Body of pancreas (tissue), 4 donors: ENCODE measurements around the gene MTMR12. TPM values are rescaled to one million over a fixed set of nuclear protein-coding genes. Genes with fewer than 3 reads are reported as not detected.

Experiments used
- ATAC-seq: fragments of 150-250 bp; one replicate; pipeline ENCODE4 v1.9.1; 2016
- DNase-seq, 4 donors: peaks; one replicate each; pipeline ENCODE4 v3.0.0-alpha.2; 2019
- H3K27ac ChIP-seq, 4 donors: fragments of 200-600 bp; sonication (generic); 1 replicate in 3 of 4; 2 replicates in 1 of 4; pipeline versions ENCODE4 v1.5.1 to v1.6.1; 2016 to 2019; ENCODE audit warnings: mild to moderate bottlenecking in 1 of 4, mixed read lengths in 1 of 4, moderate library complexity in 1 of 4
- H3K27me3 ChIP-seq, 2 donors: fragments of 200-600 bp; sonication (generic); one replicate each; pipeline ENCODE4 v1.6.0; 2016; ENCODE audit warnings: mild to moderate bottlenecking in 1 of 2
- H3K36me3 ChIP-seq, 2 donors: fragments of 200-600 bp; sonication (generic); replicated peaks in 1 of 2; 2 replicates each; pipeline ENCODE4 v1.5.1; 2016; ENCODE audit warnings: low read depth in 2 of 2; ENCODE audit not compliant: insufficient read depth in 1 of 2
- H3K4me1 ChIP-seq: fragments of 200-600 bp; sonication (generic); one replicate; pipeline ENCODE4 v1.6.0; 2016
- H3K4me3 ChIP-seq, 2 donors: fragments of 200-600 bp; sonication (generic); 1 replicate in 1 of 2; 2 replicates in 1 of 2; pipeline ENCODE4 v1.5.1; 2016 to 2019
- H3K9me3 ChIP-seq, 3 donors: fragments of 200-600 bp; sonication (generic); 1 replicate in 2 of 3; 2 replicates in 1 of 3; pipeline ENCODE4 v1.5.1; 2016
- POLR2A ChIP-seq, 3 donors: fragments of 450-650 bp; IDR thresholded peaks; one replicate each; pipeline ENCODE4 v1.6.1; 2016; ENCODE audit warnings: antibody characterized with exemption in 3 of 3, mild to moderate bottlenecking in 2 of 3
- WGBS, 2 donors: methylation state at CpG; one replicate each; pipeline ENCODE4 v1.1.5; 2017; 5-methylcytosine and 5-hydroxymethylcytosine counted together
- intact Hi-C: fragments of 100-400 bp; cut with DNase I; formaldehyde crosslinking; loops from one replicate; pipeline ENCODE4 v1.15.1; 2023
- total RNA-seq, 2 donors: library from RNA; depleted of rRNA; stranded (reverse); fragments of >200 nt; gene quantifications; one replicate each; pipeline ENCODE4 v1.1.0, GENCODE V29; 2016
- TF ChIP-seq, protein P1 (sequence below), 7 experiments: fragments of 450-650 bp in 4 of 7; fragments of 200-600 bp in 3 of 7; sonication (generic) in 3 of 7; IDR thresholded peaks; one replicate each; pipeline ENCODE4 v1.5.1; 2016 to 2019; ENCODE audit warnings: antibody characterized with exemption in 7 of 7

The MTMR12 gene
- total RNA-seq, 2 donors from 2014 or later, result 31.1 to 65.6 TPM

DNA sequence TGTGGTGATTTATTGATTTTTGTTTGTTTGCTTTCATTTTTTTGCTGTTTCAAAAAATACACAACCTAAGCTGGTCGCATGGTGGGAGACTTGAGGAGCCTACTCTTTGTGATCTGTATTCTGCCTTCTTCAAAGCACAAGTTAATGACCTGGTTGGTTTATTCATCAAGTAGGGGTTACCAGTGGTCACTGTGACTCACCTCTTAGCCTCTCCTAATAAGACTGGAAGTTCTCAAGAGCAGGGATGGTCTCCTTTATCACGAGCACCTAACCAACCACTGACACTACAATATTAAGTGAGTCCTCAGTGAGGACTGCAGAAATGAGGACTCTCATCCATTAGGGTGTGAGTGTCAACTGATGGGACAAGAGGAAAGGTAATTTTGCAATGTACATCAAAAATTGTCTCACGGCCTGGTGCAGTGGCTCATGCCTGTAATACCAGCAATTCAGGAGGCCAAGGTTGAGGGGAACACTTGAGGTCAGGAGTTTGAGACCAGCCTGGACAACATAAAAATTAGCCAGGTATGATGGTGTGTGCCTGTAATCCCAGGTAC, 13.6 kb upstream of the MTMR12 start:
- no peaks in the 10 kb centered on the region for H3K36me3 ChIP-seq
- H3K9me3 ChIP-seq, result no peaks in the 10 kb centered on the region
- H3K27me3 ChIP-seq, result no peaks in the 10 kb centered on the region
- ATAC-seq, result no peak
- H3K27ac ChIP-seq, result peak overlapping the region in 2 of 4 donors; percentile 24 to 42
- 41 to 56% methylated on average over 3 of the region's 3 CpGs for WGBS, 2 donors
- peaks cover 26% of the 10 kb centered on the region for H3K4me1 ChIP-seq
- no peak for DNase-seq
- no peak for TF ChIP-seq POLR2A (IDR thresholded peaks at IDR 0.05)
- TF ChIP-seq, protein P1, sequence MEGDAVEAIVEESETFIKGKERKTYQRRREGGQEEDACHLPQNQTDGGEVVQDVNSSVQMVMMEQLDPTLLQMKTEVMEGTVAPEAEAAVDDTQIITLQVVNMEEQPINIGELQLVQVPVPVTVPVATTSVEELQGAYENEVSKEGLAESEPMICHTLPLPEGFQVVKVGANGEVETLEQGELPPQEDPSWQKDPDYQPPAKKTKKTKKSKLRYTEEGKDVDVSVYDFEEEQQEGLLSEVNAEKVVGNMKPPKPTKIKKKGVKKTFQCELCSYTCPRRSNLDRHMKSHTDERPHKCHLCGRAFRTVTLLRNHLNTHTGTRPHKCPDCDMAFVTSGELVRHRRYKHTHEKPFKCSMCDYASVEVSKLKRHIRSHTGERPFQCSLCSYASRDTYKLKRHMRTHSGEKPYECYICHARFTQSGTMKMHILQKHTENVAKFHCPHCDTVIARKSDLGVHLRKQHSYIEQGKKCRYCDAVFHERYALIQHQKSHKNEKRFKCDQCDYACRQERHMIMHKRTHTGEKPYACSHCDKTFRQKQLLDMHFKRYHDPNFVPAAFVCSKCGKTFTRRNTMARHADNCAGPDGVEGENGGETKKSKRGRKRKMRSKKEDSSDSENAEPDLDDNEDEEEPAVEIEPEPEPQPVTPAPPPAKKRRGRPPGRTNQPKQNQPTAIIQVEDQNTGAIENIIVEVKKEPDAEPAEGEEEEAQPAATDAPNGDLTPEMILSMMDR (IDR thresholded peaks at IDR 0.05), result no peak
- intact Hi-C loops, result no loop called here
- H3K4me3 ChIP-seq, result no peak overlapping the region

DNA sequence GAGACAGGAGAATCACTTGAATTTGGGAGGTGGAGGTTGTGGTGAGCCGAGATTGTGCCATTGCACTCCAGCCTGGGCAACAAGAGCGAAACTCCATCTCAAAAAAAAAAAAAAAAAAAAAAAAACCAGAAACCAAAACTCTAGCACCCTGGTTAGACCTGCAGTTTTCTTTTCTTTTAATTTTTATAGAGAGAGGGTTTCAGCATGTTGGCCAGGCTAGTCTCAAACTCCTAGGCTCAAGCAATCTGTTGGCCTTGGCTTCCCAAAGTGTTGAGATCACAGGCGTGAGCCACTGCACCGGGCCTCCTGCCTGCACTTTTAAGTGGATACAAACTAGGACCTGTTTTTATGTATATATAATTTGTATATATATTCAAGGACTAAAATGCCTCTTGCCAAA, 12.9 kb upstream of the MTMR12 start:
- H3K27ac ChIP-seq, result peak overlapping the region in 1 of 4 donors; percentile 42
- ATAC-seq (no peak), DNase-seq (no peak)
- H3K4me3 ChIP-seq, result no peak overlapping the region
- H3K4me1 ChIP-seq, result peaks cover 26% of the 10 kb centered on the region
- intact Hi-C loops, result no loop called here
- no peak for TF ChIP-seq POLR2A (IDR thresholded peaks at IDR 0.05)
- TF ChIP-seq, protein P1 (IDR thresholded peaks at IDR 0.05), result no peak
- no peaks in the 10 kb centered on the region for H3K9me3 ChIP-seq
- WGBS, 2 donors, result 67 to 71% methylated on average over 4 of the region's 4 CpGs
- no peaks in the 10 kb centered on the region for H3K36me3 ChIP-seq
- H3K27me3 ChIP-seq, result no peaks in the 10 kb centered on the region

DNA sequence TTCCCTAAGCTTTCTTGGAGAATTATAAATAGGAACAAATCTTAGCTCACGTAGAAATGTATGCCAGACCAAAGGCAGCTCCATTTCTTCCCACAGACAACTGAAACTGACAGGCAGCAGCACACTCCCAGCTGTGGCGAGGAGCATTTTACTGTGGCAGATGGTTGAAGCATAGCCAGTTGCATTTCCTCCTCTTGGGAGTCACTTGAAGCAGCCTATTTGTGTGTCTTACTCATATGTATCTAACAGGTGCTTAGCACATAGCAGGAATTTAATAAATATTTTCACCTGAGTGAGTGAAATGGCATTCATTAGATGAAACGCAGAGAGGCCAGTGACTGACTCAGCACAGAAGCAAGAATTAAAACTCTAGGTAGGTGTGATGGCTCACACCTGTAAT, 12.3 kb upstream of the MTMR12 start:
- Histone ChIP-seq H3K36me3 (no peaks in the 10 kb centered on the region), H3K27me3 (no peaks in the 10 kb centered on the region), H3K9me3 (no peaks in the 10 kb centered on the region), H3K4me3 (no peak overlapping the region), H3K4me1 (peaks cover 21% of the 10 kb centered on the region), H3K27ac (peak overlapping the region in 1 of 4 donors; percentile 42)
- ATAC-seq (no peak), DNase-seq (no peak)
- TF ChIP-seq POLR2A (IDR thresholded peaks at IDR 0.05), result no peak
- TF ChIP-seq, protein P1 (IDR thresholded peaks at IDR 0.05), result no peak
- intact Hi-C loops, result no loop called here
- WGBS, 2 donors, result 59 to 72% methylated on average over 3 of the region's 3 CpGs

DNA sequence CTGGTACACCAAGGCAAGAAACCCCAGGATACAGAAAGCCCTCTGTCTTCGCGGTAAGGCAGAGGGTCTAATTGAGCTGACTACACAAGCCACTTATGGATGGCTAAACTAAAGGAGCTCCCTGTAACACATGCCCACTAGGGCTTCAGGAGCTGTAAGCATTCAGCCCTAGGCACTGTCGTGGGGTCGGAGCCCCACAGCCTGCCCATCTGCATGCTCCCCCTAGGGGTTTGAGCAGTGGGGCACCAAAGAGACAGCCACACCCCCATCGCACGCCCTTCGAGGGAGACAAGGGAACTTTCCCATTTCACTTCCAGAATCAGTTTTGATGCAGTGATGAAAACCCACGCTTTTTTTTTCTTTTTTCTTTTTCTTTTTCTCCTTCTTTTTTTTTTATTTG, 11.0 kb upstream of the MTMR12 start:
- WGBS, 2 donors, result 86 to 91% methylated on average over 8 of the region's 8 CpGs

More for the DNA sequence above, 11.0 kb upstream of the MTMR12 start:
- Histone ChIP-seq H3K36me3 (no peaks in the 10 kb centered on the region), H3K4me1 (peaks cover 10% of the 10 kb centered on the region), H3K27ac (no peak overlapping the region), H3K4me3 (no peak overlapping the region), H3K9me3 (no peaks in the 10 kb centered on the region), H3K27me3 (no peaks in the 10 kb centered on the region)
- intact Hi-C loops, result loop anchor here (5.0 kb wide), 1 partner anchor 91 kb away; no protein-coding TSS in a partner anchor
- ATAC-seq, result no peak
- no peak for TF ChIP-seq POLR2A (IDR thresholded peaks at IDR 0.05)
- TF ChIP-seq, protein P1 (IDR thresholded peaks at IDR 0.05), result no peak
- DNase-seq, result no peak
